Endothelial cell of umbilical vein (primary cell): ENCODE results near the gene MAPKAPK2. TPM values are rescaled to one million over a fixed set of nuclear protein-coding genes. Genes with fewer than 3 reads are reported as not detected.

ENCODE experiments used
- BruUV-seq: library from RNA; stranded (reverse); fragments of 400-500 nt; replicated peaks from 2 replicates; lab custom pipeline; 2021; lab: Mats Ljungman, UMichigan
- CTCF ChIA-PET: fragments of 300-600, 350-600 bp; sonication (Branson Sonifier 250); formaldehyde crosslinking; loops from one replicate; lab custom pipeline; 2021; ENCODE audit warnings: antibody characterized with exemption, inconsistent platforms; lab: Charles Lee
- POLR2A ChIA-PET: fragments of 300-600, 350-600 bp; sonication (Branson Sonifier 250); formaldehyde crosslinking; loops from one replicate; lab custom pipeline; 2021; ENCODE audit warnings: antibody characterized with exemption, inconsistent platforms; lab: Charles Lee
- DNase-seq: peaks from one replicate; pipeline ENCODE4 v3.0.0-alpha.2; 2011; ENCODE audit warnings: low read depth, low spot score
- FAIRE-seq: peaks from 2 replicates; lab custom pipeline; 2011; peaks lifted over from hg19 to GRCh38; lab: Jason Lieb, UNC
- H2AFZ ChIP-seq: 2 replicates; pipeline ENCODE4 v1.6.0; 2012; ENCODE audit warnings: low read depth, low read length, control low read depth, inconsistent platforms
- H3K27ac ChIP-seq: 2 replicates; pipeline ENCODE4 v1.5.1; 2011; ENCODE audit warnings: low read depth, mild to moderate bottlenecking, control low read depth, low read length, moderate library complexity; ENCODE audit not compliant: insufficient read depth
- H3K27me3 ChIP-seq, 2 experiments: 2 replicates each; pipeline versions ENCODE4 v1.6.0 to v1.6.1; 2011; ENCODE audit warnings: low read length in 2 of 2, mixed read lengths in 1 of 2; ENCODE audit not compliant: control insufficient read depth in 2 of 2, insufficient read depth in 2 of 2
- H3K36me3 ChIP-seq, 2 experiments: 2 replicates in 1 of 2; 3 replicates in 1 of 2; pipeline ENCODE4 v1.5.1; 2011; ENCODE audit warnings: low read length in 2 of 2, mild to moderate bottlenecking in 1 of 2, moderate library complexity in 1 of 2; ENCODE audit not compliant: control insufficient read depth in 2 of 2, insufficient read depth in 2 of 2; ENCODE audit errors: extremely low read depth in 1 of 2
- H3K4me1 ChIP-seq: 3 replicates; pipeline ENCODE4 v1.5.1; 2011; ENCODE audit warnings: mild to moderate bottlenecking, low read length; ENCODE audit not compliant: control insufficient read depth, insufficient read depth; ENCODE audit errors: extremely low read depth
- H3K4me2 ChIP-seq: 2 replicates; pipeline ENCODE4 v1.6.1; 2011; ENCODE audit warnings: low read length, control low read depth, mixed read lengths; ENCODE audit not compliant: insufficient read depth
- H3K4me3 ChIP-seq, 3 experiments: fragments of 200-600 bp in 1 of 3; sonication (generic), shearing (Covaris generic) in 1 of 3; replicated peaks in 1 of 3; 2 replicates each; pipeline ENCODE4 v1.5.1; 2011 to 2016; ENCODE audit warnings: control low read depth in 3 of 3, low read length in 3 of 3, mild to moderate bottlenecking in 2 of 3, inconsistent platforms in 1 of 3, low read depth in 1 of 3, moderate library complexity in 1 of 3; ENCODE audit not compliant: insufficient read depth in 1 of 3
- H3K79me2 ChIP-seq: 2 replicates; pipeline ENCODE4 v1.6.0; 2012; ENCODE audit warnings: low read length, inconsistent platforms; ENCODE audit not compliant: control insufficient read depth, insufficient read depth
- H3K9ac ChIP-seq: replicated peaks from 2 replicates; pipeline ENCODE3; 2011; ENCODE audit warnings: low read length, control low read depth; ENCODE audit not compliant: insufficient read depth; ENCODE audit errors: extremely low read depth
- H3K9me1 ChIP-seq: replicated peaks from 3 replicates; pipeline ENCODE4 v1.6.0; 2011; ENCODE audit warnings: mild to moderate bottlenecking, low read length; ENCODE audit not compliant: control insufficient read depth, insufficient read depth; ENCODE audit errors: extremely low read depth
- H3K9me3 ChIP-seq: replicated peaks from 2 replicates; pipeline ENCODE4 v1.5.1; 2012; ENCODE audit warnings: low read length, inconsistent platforms; ENCODE audit not compliant: control insufficient read depth, insufficient read depth
- H4K20me1 ChIP-seq: replicated peaks from 2 replicates; pipeline ENCODE3; 2011; ENCODE audit warnings: mild to moderate bottlenecking, low read length; ENCODE audit not compliant: control insufficient read depth, insufficient read depth; ENCODE audit errors: extremely low read depth
- CTCF ChIP-seq, 2 donors: IDR thresholded peaks; 1 replicate in 1 of 2; 2 replicates in 1 of 2; pipeline ENCODE4 v1.5.1; 2011; ENCODE audit warnings: low read length in 2 of 2, mild to moderate bottlenecking in 2 of 2, moderate library complexity in 2 of 2, control low read depth in 1 of 2, inconsistent platforms in 1 of 2, low read depth in 1 of 2; ENCODE audit not compliant: insufficient read depth in 1 of 2; ENCODE audit errors: extremely low read depth in 1 of 2
- EZH2 ChIP-seq: IDR thresholded peaks from 2 replicates; pipeline ENCODE4 v1.6.1; 2012; ENCODE audit warnings: borderline replicate concordance, low read depth, mild to moderate bottlenecking, moderate library complexity, low read length, inconsistent platforms; ENCODE audit not compliant: severe bottlenecking
- FOS ChIP-seq: IDR thresholded peaks from 2 replicates; pipeline ENCODE4 v1.6.1; 2011; ENCODE audit warnings: mild to moderate bottlenecking, low read length, moderate library complexity, borderline replicate concordance; ENCODE audit not compliant: insufficient read depth
- GATA2 ChIP-seq: IDR thresholded peaks from 2 replicates; pipeline ENCODE4 v1.7.0; 2011; ENCODE audit warnings: low read depth, mild to moderate bottlenecking, moderate library complexity, mixed read lengths, low read length; ENCODE audit not compliant: insufficient read length, insufficient read depth
- JUN ChIP-seq: IDR thresholded peaks from 2 replicates; pipeline ENCODE4 v1.6.1; 2011; ENCODE audit warnings: borderline replicate concordance, low read depth; ENCODE audit not compliant: insufficient read length, insufficient read depth
- MAX ChIP-seq: IDR thresholded peaks from 2 replicates; pipeline ENCODE4 v1.6.1; 2011; ENCODE audit not compliant: insufficient read depth, insufficient read length
- MYC ChIP-seq: IDR thresholded peaks from one replicate; pipeline ENCODE4 v1.6.1; 2011; ENCODE audit warnings: mild to moderate bottlenecking, low read depth, low read length
- POLR2A ChIP-seq: IDR thresholded peaks from 2 replicates; pipeline ENCODE4 v1.6.1; 2012; ENCODE audit warnings: low read depth, mild to moderate bottlenecking, control low read depth, low read length
- POLR2AphosphoS5 ChIP-seq: IDR thresholded peaks from 2 replicates; pipeline ENCODE4 v1.6.1; 2012; ENCODE audit warnings: low read depth, mild to moderate bottlenecking, control low read depth, low read length, moderate library complexity; ENCODE audit not compliant: insufficient read depth
- dilution Hi-C: fragments of 300-500 bp; cut with MboI; formaldehyde crosslinking; loops from one replicate; pipeline ENCODE4 v1.15.0; 2019; ENCODE audit warnings: low sequenced_read_pairs; ENCODE audit not compliant: extremely low pct_ligation_motif_present
- intact Hi-C: fragments of 100-400 bp; cut with micrococcal nuclease; formaldehyde crosslinking; loops from one replicate; pipeline ENCODE4 v1.10.0; 2022
- polyA plus RNA-seq, 4 experiments: library from polyadenylated mRNA; depleted of rRNA in 3 of 4; stranded (reverse) in 3 of 4; unstranded in 1 of 4; fragments of >200 nt; gene quantifications; 2 replicates each; pipeline versions ENCODE4 v1.2.1 to v1.2.3, GENCODE V29; 2011 to 2012; ENCODE audit warnings: missing spikeins in 1 of 4
- total RNA-seq: library from RNA; stranded (reverse); gene quantifications from 2 replicates; pipeline ENCODE4 v1.2.3, GENCODE V29; 2021

MAPKAPK2 gene
- total and polyA plus RNA-seq, 2 donors (not counting 3 experiments of a cell fraction or from before 2014, with no cell fraction given), result 52.9 to 69.1 TPM

- Histone ChIP-seq H3K9ac (no peak overlapping the region), H3K27me3 (no peaks in the 10 kb centered on the region), H3K9me1 (no peaks in the 10 kb centered on the region), H3K4me1 (peaks cover 7% of the 10 kb centered on the region), H3K27ac (no peak overlapping the region), H3K4me3 (no peak overlapping the region), H3K9me3 (no peaks in the 10 kb centered on the region), H3K79me2 (peaks cover 73% of the 10 kb centered on the region), H2AFZ (no peak overlapping the region), H4K20me1 (peaks cover 14% of the 10 kb centered on the region), H3K36me3 (no peaks in the 10 kb centered on the region), H3K4me2 (no peak overlapping the region)
- POLR2A ChIA-PET, result no interaction called here
- no TSS peak for BruUV-seq
- FAIRE-seq, result no peak
- dilution Hi-C loops (no loop called here), intact Hi-C loops (no loop called here)
- TF ChIP-seq MAX, result no peak
- no peak for TF ChIP-seq GATA2
- no peak for TF ChIP-seq POLR2A
- TF ChIP-seq EZH2, result no peak
- no peak for TF ChIP-seq JUN
- no peak for TF ChIP-seq CTCF (IDR thresholded peaks at IDR 0.05; ENCODE audit: extremely low read depth in 1 of 2, insufficient read depth in 1 of 2, low read depth in 1 of 2, low read length in 2 of 2)
- no peak for TF ChIP-seq POLR2AphosphoS5
- no peak for TF ChIP-seq MYC
- no peak for TF ChIP-seq FOS
- CTCF ChIA-PET, result interaction anchor here (1.9 kb wide), 1 partner anchor 20 kb away, joined by 7 read pairs; no protein-coding TSS in a partner anchor
- no peak for DNase-seq
Measured at GRCh38 chr1:206713910-206714312, 29.2 kb downstream of the MAPKAPK2 start.
